Measurements from ENCODE around the gene CGB3. TPM values are rescaled to one million over a fixed set of nuclear protein-coding genes. Genes with fewer than 3 reads are reported as not detected.

The CGB3 gene
- total and polyA plus RNA-seq, 12 donors: not detected

- no peak for TF ChIP-seq CTCF (IDR thresholded peaks at IDR 0.05)
- DNase-seq (no peak), ATAC-seq (no peak)
- Histone ChIP-seq H3K27ac (no peak overlapping the region), H3K36me3 (peaks cover 0 to 96% (median 35%) of the 10 kb centered on the region in 9 donors), H3K4me3 (no peak overlapping the region), H3K27me3 (no peaks in the 10 kb centered on the region), H3K9me3 (no peaks in the 10 kb centered on the region), H3K4me1 (no peaks in the 10 kb centered on the region)
- 92 to 93% methylated on average over 18 of the region's 18 CpGs for WGBS, 2 donors
- intact Hi-C loops (cut with DNase I): no loop called here
These were observed 13.7 kb downstream of the CGB3 start for GRCh38 chr19:49010453-49010852.

DNA sequence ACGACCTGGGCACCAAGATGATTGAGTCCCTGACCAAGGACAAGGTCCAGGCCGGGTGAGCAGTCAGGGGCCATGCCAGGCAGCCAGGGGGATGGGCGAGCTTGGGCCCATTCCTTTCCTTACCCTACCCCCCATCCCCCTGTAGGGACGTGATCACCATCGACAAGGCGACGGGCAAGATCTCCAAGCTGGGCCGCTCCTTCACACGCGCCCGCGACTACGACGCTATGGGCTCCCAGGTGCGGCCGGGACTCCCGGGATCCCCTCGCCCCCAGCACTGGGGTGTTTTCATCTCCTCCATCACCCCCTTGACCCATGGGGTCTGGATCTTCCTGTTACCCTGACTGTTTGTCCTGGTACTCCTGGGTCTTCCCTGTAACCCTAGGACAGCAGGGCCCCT lies 14.3 kb downstream of the CGB3 start:
- ATAC-seq: peak in 2 of 8 donors; percentile 7
- no peak overlapping the region for H3K4me3 ChIP-seq
- H3K9me3 ChIP-seq: no peaks in the 10 kb centered on the region
- WGBS, 2 donors: 98% methylated on average over 18 of the region's 18 CpGs
- H3K27ac ChIP-seq: no peak overlapping the region
- intact Hi-C loops (cut with DNase I): no loop called here
- no peaks in the 10 kb centered on the region for H3K27me3 ChIP-seq
- no peak for TF ChIP-seq CTCF (IDR thresholded peaks at IDR 0.05)
- no peaks in the 10 kb centered on the region for H3K4me1 ChIP-seq
- peaks cover 0 to 96% (median 41%) of the 10 kb centered on the region in 9 donors for H3K36me3 ChIP-seq
- DNase-seq: no peak

DNA sequence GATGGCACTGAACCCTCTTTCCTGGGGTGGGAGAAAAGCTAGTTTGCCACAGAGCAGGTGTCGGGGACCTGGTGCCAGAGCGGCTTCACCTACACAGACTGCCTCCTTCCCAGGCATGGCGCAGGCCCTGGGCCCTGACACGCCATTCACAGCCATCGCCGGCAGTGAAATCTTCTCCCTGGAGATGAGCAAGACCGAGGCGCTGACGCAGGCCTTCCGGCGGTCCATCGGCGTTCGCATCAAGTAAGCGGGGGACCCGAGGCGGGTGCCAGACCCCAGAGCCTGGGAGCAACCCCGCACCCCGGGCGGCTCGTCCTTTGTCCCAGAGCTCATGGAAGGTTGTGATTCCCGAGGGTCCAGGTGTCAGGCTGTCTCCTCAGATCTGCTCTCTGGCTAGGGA lies 17.2 kb downstream of the CGB3 start:
- no peak overlapping the region for H3K4me3 ChIP-seq
- no peaks in the 10 kb centered on the region for H3K9me3 ChIP-seq
- no peak for ATAC-seq
- intact Hi-C loops (cut with DNase I): no loop called here
- no peaks in the 10 kb centered on the region for H3K27me3 ChIP-seq
- no peaks in the 10 kb centered on the region for H3K4me1 ChIP-seq
- no peak overlapping the region for H3K27ac ChIP-seq
- peaks cover 0 to 98% (median 52%) of the 10 kb centered on the region in 9 donors for H3K36me3 ChIP-seq
- DNase-seq: no peak
- WGBS, 2 donors: 96 to 97% methylated on average over 22 of the region's 22 CpGs
- no peak for TF ChIP-seq CTCF (IDR thresholded peaks at IDR 0.05)

- TF ChIP-seq CTCF (IDR thresholded peaks at IDR 0.05): no peak
- H3K36me3 ChIP-seq: peaks cover 0 to 93% (median 46%) of the 10 kb centered on the region in 9 donors
- intact Hi-C loops (cut with DNase I): no loop called here
- DNase-seq (no peak), ATAC-seq (no peak)
- no peaks in the 10 kb centered on the region for H3K27me3 ChIP-seq
- no peaks in the 10 kb centered on the region for H3K4me1 ChIP-seq
- no peak overlapping the region for H3K4me3 ChIP-seq
- WGBS, 2 donors: 95 to 97% methylated on average over 7 of the region's 7 CpGs
- no peaks in the 10 kb centered on the region for H3K9me3 ChIP-seq
- no peak overlapping the region for H3K27ac ChIP-seq
These were observed 19.0 kb downstream of the CGB3 start for GRCh38 chr19:49004964-49005614.

Measured in heart right ventricle (tissue), 16 donors.